CD4-positive, alpha-beta T cell treated with Interleukin-4 for 1 hour (primary cell): ENCODE measurements around the gene PLA2G15.
A peak's percentile ranks its signal among the peaks of the same experiment; 100 is the strongest.

ENCODE experiments used
- DNase-seq, 2 donors: peaks; one replicate each; pipeline ENCODE4 v3.0.0-alpha.2; 2020 to 2022

Gene PLA2G15

GRCh38 chr16:68244903-68245853 is at the start of gene PLA2G15:
PLA2G15 (plus strand) TSS chr16:68245373; CDS start chr16:68245427, 54 bp downstream.
- peak; percentile 94 to 98 for DNase-seq

GRCh38 chr16:68197250-68197649 is 47.9 kb upstream of the PLA2G15 start:
- DNase-seq, result no peak

- no peak for DNase-seq
Observed at GRCh38 chr16:68200088-68200783, 44.9 kb upstream of the PLA2G15 start.

- no peak for DNase-seq
Observed at GRCh38 chr16:68202091-68202519, 43.1 kb upstream of the PLA2G15 start.

GRCh38 chr16:68206245-68206644 is 38.9 kb upstream of the PLA2G15 start:
- DNase-seq, result no peak

- DNase-seq, result no peak
Observed at GRCh38 chr16:68214726-68215125, 30.4 kb upstream of the PLA2G15 start.

- no peak for DNase-seq
Observed at GRCh38 chr16:68215302-68215701, 29.9 kb upstream of the PLA2G15 start.

GRCh38 chr16:68216240-68216639 is 28.9 kb upstream of the PLA2G15 start:
- DNase-seq, result no peak

- no peak for DNase-seq
Observed at GRCh38 chr16:68217506-68217905, 27.7 kb upstream of the PLA2G15 start.

GRCh38 chr16:68219725-68220351 is 25.3 kb upstream of the PLA2G15 start:
- no peak for DNase-seq

- no peak for DNase-seq
Observed at GRCh38 chr16:68223072-68223471, 22.1 kb upstream of the PLA2G15 start.

- DNase-seq, result no peak
Observed at GRCh38 chr16:68226116-68226515, 19.1 kb upstream of the PLA2G15 start.

GRCh38 chr16:68227183-68227793 is 17.9 kb upstream of the PLA2G15 start:
- no peak for DNase-seq

GRCh38 chr16:68227850-68228553 is 17.2 kb upstream of the PLA2G15 start:
- DNase-seq, result no peak

GRCh38 chr16:68228652-68229051 is 16.5 kb upstream of the PLA2G15 start:
- DNase-seq, result no peak

GRCh38 chr16:68229431-68230175 is 15.6 kb upstream of the PLA2G15 start:
- peak; percentile 54 to 62 for DNase-seq

- DNase-seq, result no peak
Observed at GRCh38 chr16:68230176-68230571, 15.0 kb upstream of the PLA2G15 start.

GRCh38 chr16:68230956-68231355 is 14.2 kb upstream of the PLA2G15 start:
- DNase-seq, result no peak

- no peak for DNase-seq
Observed at GRCh38 chr16:68231384-68232136, 13.6 kb upstream of the PLA2G15 start.

- no peak for DNase-seq
Observed at GRCh38 chr16:68232335-68232734, 12.8 kb upstream of the PLA2G15 start.
